GM23338 (cell line): ENCODE data around the gene MICALL1. TPM values are rescaled to one million over a fixed set of nuclear protein-coding genes. Genes with fewer than 3 reads are reported as not detected.

ENCODE experiments used
- ATAC-seq: fragments of 200-7000 bp; cut with Tn5 transposase; 3 replicates; pipeline ENCODE4 v1.9.1; 2020
- DNase-seq: peaks from one replicate; pipeline ENCODE4 v3.0.0-alpha.2; 2015; ENCODE audit warnings: low spot score
- H2AFZ ChIP-seq: fragments of 200-600 bp; sonication (generic); 2 replicates; pipeline ENCODE4 v1.8.0; 2016; ENCODE audit warnings: antibody characterized with exemption, mild to moderate bottlenecking, moderate library complexity
- H3F3A ChIP-seq: fragments of 200-600 bp; sonication (generic); replicated peaks from 2 replicates; pipeline ENCODE4 v1.8.0; 2017; ENCODE audit warnings: antibody characterized with exemption, mixed run types, low read depth
- H3K27ac ChIP-seq: fragments of 200-600 bp; sonication (generic); 2 replicates; pipeline ENCODE4 v1.6.1; 2016; ENCODE audit warnings: low read depth
- H3K27me3 ChIP-seq: fragments of 200-600 bp; sonication (generic); 2 replicates; pipeline ENCODE4 v1.8.0; 2016; ENCODE audit warnings: mild to moderate bottlenecking, mixed run types, moderate library complexity; ENCODE audit not compliant: insufficient read depth
- H3K36me3 ChIP-seq: fragments of 200-600 bp; sonication (generic); 2 replicates; pipeline ENCODE4 v1.8.0; 2016; ENCODE audit warnings: mild to moderate bottlenecking; ENCODE audit not compliant: insufficient read depth
- H3K4me1 ChIP-seq: fragments of 200-600 bp; sonication (generic); 2 replicates; pipeline ENCODE4 v1.8.0; 2016; ENCODE audit warnings: mild to moderate bottlenecking, moderate library complexity; ENCODE audit not compliant: insufficient read depth
- H3K4me2 ChIP-seq: fragments of 200-600 bp; sonication (generic); 2 replicates; pipeline ENCODE4 v1.7.1; 2017; ENCODE audit warnings: mixed run types
- H3K4me3 ChIP-seq: fragments of 200-600 bp; sonication (generic); 2 replicates; pipeline ENCODE4 v1.6.1; 2016; ENCODE audit warnings: mixed run types
- H3K79me2 ChIP-seq: fragments of 200-600 bp; sonication (generic); replicated peaks from 2 replicates; pipeline ENCODE4 v1.8.0; 2017; ENCODE audit warnings: mild to moderate bottlenecking; ENCODE audit not compliant: insufficient read depth
- H3K9me2 ChIP-seq: fragments of 200-600 bp; sonication (generic); 2 replicates; pipeline ENCODE4 v1.8.0; 2017; ENCODE audit not compliant: insufficient read depth
- H4K20me1 ChIP-seq: fragments of 200-600 bp; sonication (generic); replicated peaks from 2 replicates; pipeline ENCODE4 v1.8.0; 2017; ENCODE audit warnings: mild to moderate bottlenecking; ENCODE audit not compliant: insufficient read depth
- H3K27ac Mint-ChIP-seq: 2 replicates; pipeline ENCODE4 v1.8.0; 2020; ENCODE audit warnings: inconsistent platforms, mild to moderate bottlenecking, moderate library complexity, mixed read lengths
- H3K27me3 Mint-ChIP-seq: 3 replicates; pipeline ENCODE4 v1.8.0; 2022; ENCODE audit warnings: low read depth, mild to moderate bottlenecking, moderate library complexity, mixed read lengths, inconsistent platforms; ENCODE audit not compliant: insufficient read depth, poor library complexity
- H3K36me3 Mint-ChIP-seq: 3 replicates; pipeline ENCODE4 v1.8.0; 2021; ENCODE audit warnings: low read depth, mild to moderate bottlenecking, inconsistent platforms, moderate library complexity, mixed read lengths
- H3K4me1 Mint-ChIP-seq: 3 replicates; pipeline ENCODE4 v1.8.0; 2020; ENCODE audit warnings: mild to moderate bottlenecking, inconsistent platforms, mixed read lengths
- H3K4me3 Mint-ChIP-seq: 3 replicates; pipeline ENCODE4 v1.8.0; 2021; ENCODE audit warnings: moderate library complexity, mild to moderate bottlenecking, inconsistent platforms, mixed read lengths
- H3K9me3 Mint-ChIP-seq: 3 replicates; pipeline ENCODE4 v1.8.0; 2020; ENCODE audit warnings: moderate library complexity, mild to moderate bottlenecking, inconsistent platforms, mixed read lengths
- CREB1 ChIP-seq: fragments of 250-450 bp; sonication (Bioruptor Pico); IDR thresholded peaks from 2 replicates; pipeline ENCODE4 v1.5.0; 2020; ENCODE audit warnings: low read depth, mild to moderate bottlenecking, moderate library complexity
- EZH2 ChIP-seq: fragments of 200-600 bp; sonication (generic); IDR thresholded peaks from one replicate; pipeline ENCODE4 v1.8.0; 2017; ENCODE audit warnings: antibody characterized with exemption, mild to moderate bottlenecking, low read depth; ENCODE audit not compliant: unreplicated experiment
- EZH2phosphoT487 ChIP-seq: fragments of 200-600 bp; sonication (generic); IDR thresholded peaks from one replicate; pipeline ENCODE4 v1.8.1; 2018; ENCODE audit warnings: antibody characterized with exemption; ENCODE audit not compliant: unreplicated experiment
- JUNB ChIP-seq: IDR thresholded peaks from one replicate; pipeline ENCODE4 v1.6.1; 2016; ENCODE audit warnings: antibody characterized with exemption; ENCODE audit not compliant: unreplicated experiment
- NANOG ChIP-seq: IDR thresholded peaks from 2 replicates; pipeline ENCODE4 v1.6.1; 2016; ENCODE audit warnings: antibody characterized with exemption, borderline replicate concordance
- POLR2AphosphoS5 ChIP-seq: IDR thresholded peaks from 2 replicates; pipeline ENCODE4 v1.6.1; 2016; ENCODE audit warnings: antibody characterized with exemption, low read depth
- STAT1 ChIP-seq: IDR thresholded peaks from one replicate; pipeline ENCODE4 v1.6.1; 2016; ENCODE audit warnings: antibody characterized with exemption; ENCODE audit not compliant: unreplicated experiment
- ZNF114 ChIP-seq: fragments of 250-450 bp; sonication (Bioruptor Pico); IDR thresholded peaks from 2 replicates; pipeline ENCODE4 v1.5.0; 2020; ENCODE audit warnings: mild to moderate bottlenecking, moderate library complexity
- ZNF331 ChIP-seq: fragments of 250-450 bp; sonication (Bioruptor Pico); IDR thresholded peaks from 2 replicates; pipeline ENCODE4 v1.5.0; 2020; ENCODE audit warnings: low read depth, mild to moderate bottlenecking, moderate library complexity
- polyA plus RNA-seq: library from polyadenylated mRNA; unstranded; fragments of >200 nt; fragmentation: Nextera tagmentation; extraction: Ambion mirVana; gene quantifications from 2 replicates; pipeline ENCODE4 v1.2.1, GENCODE V29; 2016
- total RNA-seq: library from RNA; depleted of rRNA; stranded (reverse); fragments of >200 nt; shearing (Covaris generic); gene quantifications from 2 replicates; pipeline ENCODE4 v1.2.3, GENCODE V29; 2014
- TF ChIP-seq, protein P1 (sequence below): IDR thresholded peaks from one replicate; pipeline ENCODE4 v1.6.1; 2018; ENCODE audit warnings: antibody characterized with exemption; ENCODE audit not compliant: unreplicated experiment
- TF ChIP-seq, protein P2 (sequence below): IDR thresholded peaks from 2 replicates; pipeline ENCODE4 v1.6.1; 2016; ENCODE audit warnings: antibody characterized with exemption
- TF ChIP-seq, protein P3 (sequence below), 2 experiments: fragments of 200-600 bp in 1 of 2; sonication (generic) in 1 of 2; conservative IDR thresholded peaks; 2 replicates each; pipeline versions ENCODE4 v1.5.1 to v1.6.1; 2016 to 2017; ENCODE audit warnings: antibody characterized with exemption in 2 of 2, low read depth in 2 of 2, mild to moderate bottlenecking in 2 of 2, moderate library complexity in 1 of 2

MICALL1 gene
- total and polyA plus RNA-seq, 2 experiments from 2014 or later, result 5.9 to 33.1 TPM

DNA sequence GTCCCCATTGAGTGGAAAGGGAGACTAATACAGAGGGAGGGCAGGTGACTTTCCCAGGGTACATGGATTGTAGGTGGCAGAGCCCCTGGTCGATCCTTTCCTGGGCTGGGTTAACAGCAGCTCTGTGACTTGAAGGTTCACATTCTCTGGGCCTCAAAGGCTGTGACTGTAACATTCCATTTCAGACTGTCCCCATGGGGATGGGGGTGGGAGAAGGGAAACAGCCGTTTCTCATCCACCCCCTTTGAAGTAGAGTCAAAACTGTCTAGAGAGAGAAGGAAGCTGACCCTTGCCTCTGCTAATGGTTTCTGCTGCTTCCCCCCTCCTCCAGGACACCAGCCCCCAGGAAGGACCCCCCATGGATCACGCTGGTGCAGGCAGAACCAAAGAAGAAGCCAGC lies 19.2 kb downstream of the MICALL1 start:
- Histone ChIP-seq H3K9me2 (no peaks in the 10 kb centered on the region), H3K36me3 (no peaks in the 10 kb centered on the region), H3F3A (no peaks in the 10 kb centered on the region), H3K4me2 (no peak overlapping the region), H3K27me3 (no peaks in the 10 kb centered on the region), H3K27ac (no peak overlapping the region), H3K4me1 (no peaks in the 10 kb centered on the region), H3K4me3 (no peak overlapping the region), H2AFZ (no peak overlapping the region), H3K79me2 (no peaks in the 10 kb centered on the region), H4K20me1 (no peaks in the 10 kb centered on the region)
- Mint-ChIP-seq H3K27ac (no peak overlapping the region), H3K4me3 (no peak overlapping the region), H3K9me3 (no peaks in the 10 kb centered on the region), H3K36me3 (peaks cover 9% of the 10 kb centered on the region; the same call in 2 of the 3 replicates), H3K27me3 (peaks cover 6% of the 10 kb centered on the region), H3K4me1 (no peaks in the 10 kb centered on the region)
- TF ChIP-seq ZNF331 (no peak), NANOG (no peak), STAT1 (no peak)
- TF ChIP-seq, protein P1, sequence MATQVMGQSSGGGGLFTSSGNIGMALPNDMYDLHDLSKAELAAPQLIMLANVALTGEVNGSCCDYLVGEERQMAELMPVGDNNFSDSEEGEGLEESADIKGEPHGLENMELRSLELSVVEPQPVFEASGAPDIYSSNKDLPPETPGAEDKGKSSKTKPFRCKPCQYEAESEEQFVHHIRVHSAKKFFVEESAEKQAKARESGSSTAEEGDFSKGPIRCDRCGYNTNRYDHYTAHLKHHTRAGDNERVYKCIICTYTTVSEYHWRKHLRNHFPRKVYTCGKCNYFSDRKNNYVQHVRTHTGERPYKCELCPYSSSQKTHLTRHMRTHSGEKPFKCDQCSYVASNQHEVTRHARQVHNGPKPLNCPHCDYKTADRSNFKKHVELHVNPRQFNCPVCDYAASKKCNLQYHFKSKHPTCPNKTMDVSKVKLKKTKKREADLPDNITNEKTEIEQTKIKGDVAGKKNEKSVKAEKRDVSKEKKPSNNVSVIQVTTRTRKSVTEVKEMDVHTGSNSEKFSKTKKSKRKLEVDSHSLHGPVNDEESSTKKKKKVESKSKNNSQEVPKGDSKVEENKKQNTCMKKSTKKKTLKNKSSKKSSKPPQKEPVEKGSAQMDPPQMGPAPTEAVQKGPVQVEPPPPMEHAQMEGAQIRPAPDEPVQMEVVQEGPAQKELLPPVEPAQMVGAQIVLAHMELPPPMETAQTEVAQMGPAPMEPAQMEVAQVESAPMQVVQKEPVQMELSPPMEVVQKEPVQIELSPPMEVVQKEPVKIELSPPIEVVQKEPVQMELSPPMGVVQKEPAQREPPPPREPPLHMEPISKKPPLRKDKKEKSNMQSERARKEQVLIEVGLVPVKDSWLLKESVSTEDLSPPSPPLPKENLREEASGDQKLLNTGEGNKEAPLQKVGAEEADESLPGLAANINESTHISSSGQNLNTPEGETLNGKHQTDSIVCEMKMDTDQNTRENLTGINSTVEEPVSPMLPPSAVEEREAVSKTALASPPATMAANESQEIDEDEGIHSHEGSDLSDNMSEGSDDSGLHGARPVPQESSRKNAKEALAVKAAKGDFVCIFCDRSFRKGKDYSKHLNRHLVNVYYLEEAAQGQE, result no peak
- DNase-seq (no peak), ATAC-seq (no peak)

DNA sequence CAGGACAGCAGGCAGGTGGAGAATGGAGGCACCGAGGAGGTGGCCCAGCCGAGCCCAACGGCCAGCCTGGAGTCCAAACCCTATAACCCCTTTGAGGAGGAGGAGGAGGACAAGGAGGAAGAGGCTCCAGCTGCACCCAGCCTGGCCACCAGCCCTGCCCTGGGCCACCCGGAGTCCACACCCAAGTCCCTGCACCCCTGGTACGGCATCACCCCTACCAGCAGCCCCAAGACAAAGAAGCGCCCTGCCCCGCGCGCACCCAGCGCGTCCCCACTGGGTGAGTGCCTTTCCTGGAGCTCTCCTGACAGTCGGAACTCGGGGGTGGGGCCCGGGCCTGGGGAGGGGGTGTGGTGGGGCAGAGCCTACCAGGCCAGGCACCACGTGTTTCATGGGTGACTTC lies 19.7 kb downstream of the MICALL1 start:
- no peak overlapping the region for H2AFZ ChIP-seq
- peaks cover 6% of the 10 kb centered on the region for H3K27me3 Mint-ChIP-seq
- H3F3A ChIP-seq, result no peaks in the 10 kb centered on the region
- H3K36me3 ChIP-seq, result no peaks in the 10 kb centered on the region
- no peaks in the 10 kb centered on the region for H3K27me3 ChIP-seq
- H3K79me2 ChIP-seq, result no peaks in the 10 kb centered on the region
- H3K9me2 ChIP-seq, result no peaks in the 10 kb centered on the region
- no peaks in the 10 kb centered on the region for H3K4me1 Mint-ChIP-seq
- no peaks in the 10 kb centered on the region for H3K4me1 ChIP-seq
- no peak overlapping the region for H3K27ac ChIP-seq
- H3K36me3 Mint-ChIP-seq, result peaks cover 9% of the 10 kb centered on the region; the same call in 2 of the 3 replicates
- DNase-seq (no peak), ATAC-seq (no peak)
- H3K4me3 ChIP-seq, result no peak overlapping the region
- H4K20me1 ChIP-seq, result no peaks in the 10 kb centered on the region
- TF ChIP-seq STAT1 (no peak), EZH2phosphoT487 (no peak), ZNF331 (no peak), ZNF114 (CRISPR knock-in tag) (no peak), CREB1 (CRISPR knock-in tag) (no peak), POLR2AphosphoS5 (no peak), EZH2 (no peak), JUNB (no peak), NANOG (no peak)
- TF ChIP-seq, protein P1, result no peak
- TF ChIP-seq, protein P2, sequence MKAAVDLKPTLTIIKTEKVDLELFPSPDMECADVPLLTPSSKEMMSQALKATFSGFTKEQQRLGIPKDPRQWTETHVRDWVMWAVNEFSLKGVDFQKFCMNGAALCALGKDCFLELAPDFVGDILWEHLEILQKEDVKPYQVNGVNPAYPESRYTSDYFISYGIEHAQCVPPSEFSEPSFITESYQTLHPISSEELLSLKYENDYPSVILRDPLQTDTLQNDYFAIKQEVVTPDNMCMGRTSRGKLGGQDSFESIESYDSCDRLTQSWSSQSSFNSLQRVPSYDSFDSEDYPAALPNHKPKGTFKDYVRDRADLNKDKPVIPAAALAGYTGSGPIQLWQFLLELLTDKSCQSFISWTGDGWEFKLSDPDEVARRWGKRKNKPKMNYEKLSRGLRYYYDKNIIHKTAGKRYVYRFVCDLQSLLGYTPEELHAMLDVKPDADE, result no peak
- TF ChIP-seq, protein P3, sequence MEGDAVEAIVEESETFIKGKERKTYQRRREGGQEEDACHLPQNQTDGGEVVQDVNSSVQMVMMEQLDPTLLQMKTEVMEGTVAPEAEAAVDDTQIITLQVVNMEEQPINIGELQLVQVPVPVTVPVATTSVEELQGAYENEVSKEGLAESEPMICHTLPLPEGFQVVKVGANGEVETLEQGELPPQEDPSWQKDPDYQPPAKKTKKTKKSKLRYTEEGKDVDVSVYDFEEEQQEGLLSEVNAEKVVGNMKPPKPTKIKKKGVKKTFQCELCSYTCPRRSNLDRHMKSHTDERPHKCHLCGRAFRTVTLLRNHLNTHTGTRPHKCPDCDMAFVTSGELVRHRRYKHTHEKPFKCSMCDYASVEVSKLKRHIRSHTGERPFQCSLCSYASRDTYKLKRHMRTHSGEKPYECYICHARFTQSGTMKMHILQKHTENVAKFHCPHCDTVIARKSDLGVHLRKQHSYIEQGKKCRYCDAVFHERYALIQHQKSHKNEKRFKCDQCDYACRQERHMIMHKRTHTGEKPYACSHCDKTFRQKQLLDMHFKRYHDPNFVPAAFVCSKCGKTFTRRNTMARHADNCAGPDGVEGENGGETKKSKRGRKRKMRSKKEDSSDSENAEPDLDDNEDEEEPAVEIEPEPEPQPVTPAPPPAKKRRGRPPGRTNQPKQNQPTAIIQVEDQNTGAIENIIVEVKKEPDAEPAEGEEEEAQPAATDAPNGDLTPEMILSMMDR (conservative IDR thresholded peaks at IDR 0.05; ENCODE audit: low read depth in 2 of 2), result no peak
- H3K9me3 Mint-ChIP-seq, result no peaks in the 10 kb centered on the region
- H3K4me3 Mint-ChIP-seq, result no peak overlapping the region
- no peak overlapping the region for H3K27ac Mint-ChIP-seq
- no peak overlapping the region for H3K4me2 ChIP-seq
